Measurements from ENCODE around the gene SPATA3. TPM values are rescaled to one million over a fixed set of nuclear protein-coding genes. Genes with fewer than 3 reads are reported as not detected.

SPATA3 gene
- total and polyA plus RNA-seq, 2 of the 13 experiments (the other 11 are each of a cell fraction or from before 2014, with no cell fraction given) = not detected

DNA sequence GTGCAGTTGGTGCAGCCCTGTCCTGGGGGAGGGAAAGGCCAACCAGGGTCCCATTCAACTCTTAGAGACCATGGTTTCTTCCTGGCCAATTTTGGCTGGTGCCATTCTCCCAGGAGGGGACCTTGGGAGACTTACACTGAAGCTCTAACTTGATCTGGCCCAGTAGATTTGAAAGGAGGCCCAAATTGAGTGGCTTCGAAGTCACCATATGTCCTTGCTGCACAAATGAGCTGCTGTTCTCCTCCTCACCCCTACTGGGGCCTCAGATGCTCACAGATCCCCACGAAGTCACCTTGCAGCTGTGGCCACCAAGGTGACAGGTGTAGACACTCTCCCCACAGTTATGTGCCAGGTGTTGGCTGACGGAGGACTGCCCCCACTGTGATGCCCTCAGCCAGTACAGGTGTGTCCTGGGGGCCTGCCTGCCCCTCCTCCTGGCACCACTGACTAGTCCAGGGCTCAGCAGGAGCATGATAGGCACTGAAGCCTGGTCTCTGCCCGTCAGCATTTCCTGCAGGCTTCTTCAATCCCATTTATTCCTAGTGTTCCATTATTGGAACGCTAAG lies 36.7 kb downstream of the SPATA3 start (continued):
- TF ChIP-seq, protein P1, sequence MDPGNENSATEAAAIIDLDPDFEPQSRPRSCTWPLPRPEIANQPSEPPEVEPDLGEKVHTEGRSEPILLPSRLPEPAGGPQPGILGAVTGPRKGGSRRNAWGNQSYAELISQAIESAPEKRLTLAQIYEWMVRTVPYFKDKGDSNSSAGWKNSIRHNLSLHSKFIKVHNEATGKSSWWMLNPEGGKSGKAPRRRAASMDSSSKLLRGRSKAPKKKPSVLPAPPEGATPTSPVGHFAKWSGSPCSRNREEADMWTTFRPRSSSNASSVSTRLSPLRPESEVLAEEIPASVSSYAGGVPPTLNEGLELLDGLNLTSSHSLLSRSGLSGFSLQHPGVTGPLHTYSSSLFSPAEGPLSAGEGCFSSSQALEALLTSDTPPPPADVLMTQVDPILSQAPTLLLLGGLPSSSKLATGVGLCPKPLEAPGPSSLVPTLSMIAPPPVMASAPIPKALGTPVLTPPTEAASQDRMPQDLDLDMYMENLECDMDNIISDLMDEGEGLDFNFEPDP (CRISPR knock-in tag; conservative IDR thresholded peaks at IDR 0.05) = peak; percentile 96; the same call in 1 of the 2 replicates
- TF ChIP-seq GABPB1 (CRISPR knock-in tag; IDR thresholded peaks at IDR 0.05) (0 out of 2 replicates have a peak, but pooled peaks have one; percentile 6), SETDB1 (CRISPR knock-in tag; IDR thresholded peaks at IDR 0.05; ENCODE audit: borderline replicate concordance) (0 out of 2 replicates have a peak, but pooled peaks have one; percentile 9), NRL (CRISPR knock-in tag; IDR thresholded peaks at IDR 0.05; ENCODE audit: borderline replicate concordance) (0 out of 2 replicates have a peak, but pooled peaks have one; percentile 35), ZBTB38 (CRISPR knock-in tag; IDR thresholded peaks at IDR 0.05) (no peak), ISX (CRISPR knock-in tag; conservative IDR thresholded peaks at IDR 0.05) (no peak), ZSCAN21 (CRISPR knock-in tag; IDR thresholded peaks at IDR 0.05; ENCODE audit: borderline replicate concordance) (0 out of 2 replicates have a peak, but pooled peaks have one; percentile 9), ZNF274 (CRISPR knock-in tag; IDR thresholded peaks at IDR 0.05) (peak; percentile 56; the same call in 1 of the 2 replicates), PHF8 (CRISPR knock-in tag; IDR thresholded peaks at IDR 0.05) (peak; percentile 12; the same call in 1 of the 2 replicates), GTF2F1 (IDR thresholded peaks at IDR 0.05; ENCODE audit: low read length) (no peak), ZNF598 (CRISPR knock-in tag; IDR thresholded peaks at IDR 0.05; ENCODE audit: borderline replicate concordance) (0 out of 2 replicates have a peak, but pooled peaks have one; percentile 28), ZNF616 (CRISPR knock-in tag; IDR thresholded peaks at IDR 0.05; ENCODE audit: low read depth) (0 out of 2 replicates have a peak, but pooled peaks have one; percentile 54), REPIN1 (CRISPR knock-in tag; IDR thresholded peaks at IDR 0.05; ENCODE audit: borderline replicate concordance, low read depth) (0 out of 2 replicates have a peak, but pooled peaks have one; percentile 26), SATB2 (CRISPR knock-in tag; IDR thresholded peaks at IDR 0.05) (no peak), CEBPG (CRISPR knock-in tag; IDR thresholded peaks at IDR 0.05) (no peak), SP4 (CRISPR knock-in tag; IDR thresholded peaks at IDR 0.05) (peak; percentile 27; the same call in 1 of the 2 replicates), ZKSCAN1 (IDR thresholded peaks at IDR 0.05; ENCODE audit: low read length) (no peak)
- TF ChIP-seq, protein P2, sequence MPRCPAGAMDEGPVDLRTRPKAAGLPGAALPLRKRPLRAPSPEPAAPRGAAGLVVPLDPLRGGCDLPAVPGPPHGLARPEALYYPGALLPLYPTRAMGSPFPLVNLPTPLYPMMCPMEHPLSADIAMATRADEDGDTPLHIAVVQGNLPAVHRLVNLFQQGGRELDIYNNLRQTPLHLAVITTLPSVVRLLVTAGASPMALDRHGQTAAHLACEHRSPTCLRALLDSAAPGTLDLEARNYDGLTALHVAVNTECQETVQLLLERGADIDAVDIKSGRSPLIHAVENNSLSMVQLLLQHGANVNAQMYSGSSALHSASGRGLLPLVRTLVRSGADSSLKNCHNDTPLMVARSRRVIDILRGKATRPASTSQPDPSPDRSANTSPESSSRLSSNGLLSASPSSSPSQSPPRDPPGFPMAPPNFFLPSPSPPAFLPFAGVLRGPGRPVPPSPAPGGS (CRISPR knock-in tag; IDR thresholded peaks at IDR 0.05) = 0 out of 2 replicates have a peak, but pooled peaks have one; percentile 44
- TF ChIP-seq, protein P3, sequence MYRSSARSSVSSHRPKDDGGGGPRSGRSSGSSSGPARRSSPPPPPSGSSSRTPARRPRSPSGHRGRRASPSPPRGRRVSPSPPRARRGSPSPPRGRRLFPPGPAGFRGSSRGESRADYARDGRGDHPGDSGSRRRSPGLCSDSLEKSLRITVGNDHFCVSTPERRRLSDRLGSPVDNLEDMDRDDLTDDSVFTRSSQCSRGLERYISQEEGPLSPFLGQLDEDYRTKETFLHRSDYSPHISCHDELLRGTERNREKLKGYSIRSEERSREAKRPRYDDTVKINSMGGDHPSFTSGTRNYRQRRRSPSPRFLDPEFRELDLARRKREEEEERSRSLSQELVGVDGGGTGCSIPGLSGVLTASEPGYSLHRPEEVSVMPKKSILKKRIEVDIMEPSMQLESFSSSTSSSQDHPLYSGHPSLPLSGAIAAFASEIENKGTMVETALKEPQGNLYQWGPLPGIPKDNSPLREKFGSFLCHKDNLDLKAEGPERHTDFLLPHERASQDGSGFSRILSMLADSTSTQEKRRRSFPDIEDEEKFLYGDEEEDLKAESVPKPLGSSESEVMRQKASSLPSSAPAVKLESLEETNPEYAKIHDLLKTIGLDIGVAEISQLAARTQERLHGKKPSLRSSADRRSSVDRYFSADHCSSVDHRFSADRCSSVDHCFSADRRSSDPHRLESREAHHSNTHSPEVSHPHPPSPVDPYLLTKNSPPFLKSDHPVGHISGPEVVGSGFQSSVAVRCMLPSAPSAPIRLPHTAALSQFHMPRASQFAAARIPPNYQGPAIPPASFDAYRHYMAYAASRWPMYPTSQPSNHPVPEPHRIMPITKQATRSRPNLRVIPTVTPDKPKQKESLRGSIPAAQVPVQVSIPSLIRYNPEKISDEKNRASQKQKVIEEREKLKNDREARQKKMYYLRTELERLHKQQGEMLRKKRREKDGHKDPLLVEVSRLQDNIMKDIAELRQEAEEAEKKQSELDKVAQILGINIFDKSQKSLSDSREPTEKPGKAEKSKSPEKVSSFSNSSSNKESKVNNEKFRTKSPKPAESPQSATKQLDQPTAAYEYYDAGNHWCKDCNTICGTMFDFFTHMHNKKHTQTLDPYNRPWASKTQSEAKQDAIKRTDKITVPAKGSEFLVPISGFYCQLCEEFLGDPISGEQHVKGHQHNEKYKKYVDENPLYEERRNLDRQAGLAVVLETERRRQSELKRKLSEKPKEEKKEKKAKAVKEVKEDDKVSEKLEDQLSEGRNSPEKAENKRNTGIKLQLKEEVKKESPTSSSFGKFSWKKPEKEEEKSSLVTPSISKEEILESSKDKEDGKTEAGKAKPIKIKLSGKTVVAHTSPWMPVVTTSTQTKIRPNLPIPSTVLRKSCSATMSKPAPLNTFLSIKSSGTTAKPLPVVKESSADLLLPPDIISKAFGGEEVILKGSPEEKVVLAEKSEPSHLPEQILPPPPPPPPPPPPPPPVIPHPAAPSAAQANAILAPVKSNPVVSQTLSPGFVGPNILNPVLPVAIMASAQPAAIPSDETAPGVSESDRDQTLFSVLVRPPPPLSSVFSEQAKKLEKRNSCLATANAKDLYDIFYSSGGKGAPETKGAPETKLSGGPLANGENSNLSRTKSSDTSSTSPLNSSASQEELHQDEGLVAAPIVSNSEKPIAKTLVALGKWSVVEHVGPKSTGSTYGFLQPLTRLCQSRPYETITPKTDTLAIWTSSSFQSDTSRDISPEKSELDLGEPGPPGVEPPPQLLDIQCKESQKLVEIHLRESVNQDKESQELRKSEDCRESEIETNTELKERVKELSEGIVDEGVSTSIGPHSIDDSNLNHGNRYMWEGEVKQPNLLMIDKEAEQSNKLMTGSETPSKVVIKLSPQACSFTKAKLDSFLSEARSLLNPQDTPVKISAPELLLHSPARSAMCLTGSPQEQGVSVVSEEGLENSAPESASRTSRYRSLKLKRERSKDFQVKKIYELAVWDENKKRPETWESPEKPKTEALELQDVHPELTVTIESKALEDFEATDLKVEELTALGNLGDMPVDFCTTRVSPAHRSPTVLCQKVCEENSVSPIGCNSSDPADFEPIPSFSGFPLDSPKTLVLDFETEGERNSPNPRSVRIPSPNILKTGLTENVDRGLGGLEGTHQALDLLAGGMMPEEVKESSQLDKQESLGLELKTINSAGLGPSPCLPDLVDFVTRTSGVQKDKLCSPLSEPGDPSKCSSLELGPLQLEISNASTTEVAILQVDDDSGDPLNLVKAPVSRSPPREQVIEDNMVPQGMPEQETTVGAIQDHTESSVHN (CRISPR knock-in tag; IDR thresholded peaks at IDR 0.05) = no peak
